GM10266 (cell line): Measurements from ENCODE around the gene NME7.

Experiments
- DNase-seq: peaks from one replicate; pipeline ENCODE4 v3.0.0; 2012; ENCODE audit errors: extremely low spot score
- TF ChIP-seq, protein P1 (sequence below): IDR thresholded peaks from 2 replicates; pipeline ENCODE4 v1.5.1; 2012; ENCODE audit warnings: mild to moderate bottlenecking, low read depth; ENCODE audit not compliant: control insufficient read depth, insufficient read depth; ENCODE audit errors: missing control alignments

Gene NME7

DNA sequence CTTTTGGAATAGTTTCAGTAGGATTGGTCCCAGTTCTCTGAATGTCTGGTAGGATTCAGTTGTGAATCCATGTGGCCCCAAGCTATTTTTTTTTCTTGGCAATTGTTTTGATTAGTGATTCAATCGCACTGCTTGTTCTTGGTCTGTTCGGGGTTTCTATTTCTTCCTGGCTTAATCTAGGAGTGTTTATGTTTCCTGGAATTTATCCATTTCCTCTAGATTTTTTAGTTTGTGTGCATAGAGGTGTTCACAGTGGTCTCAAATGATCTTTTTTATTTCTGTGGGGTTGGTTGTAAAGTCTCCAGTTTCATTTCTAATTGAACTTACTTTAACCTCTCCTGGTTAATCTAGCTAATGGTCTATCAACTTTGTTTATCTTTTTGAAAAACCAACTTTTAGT lies 117.6 kb downstream of the NME7 start:
- TF ChIP-seq, protein P1, sequence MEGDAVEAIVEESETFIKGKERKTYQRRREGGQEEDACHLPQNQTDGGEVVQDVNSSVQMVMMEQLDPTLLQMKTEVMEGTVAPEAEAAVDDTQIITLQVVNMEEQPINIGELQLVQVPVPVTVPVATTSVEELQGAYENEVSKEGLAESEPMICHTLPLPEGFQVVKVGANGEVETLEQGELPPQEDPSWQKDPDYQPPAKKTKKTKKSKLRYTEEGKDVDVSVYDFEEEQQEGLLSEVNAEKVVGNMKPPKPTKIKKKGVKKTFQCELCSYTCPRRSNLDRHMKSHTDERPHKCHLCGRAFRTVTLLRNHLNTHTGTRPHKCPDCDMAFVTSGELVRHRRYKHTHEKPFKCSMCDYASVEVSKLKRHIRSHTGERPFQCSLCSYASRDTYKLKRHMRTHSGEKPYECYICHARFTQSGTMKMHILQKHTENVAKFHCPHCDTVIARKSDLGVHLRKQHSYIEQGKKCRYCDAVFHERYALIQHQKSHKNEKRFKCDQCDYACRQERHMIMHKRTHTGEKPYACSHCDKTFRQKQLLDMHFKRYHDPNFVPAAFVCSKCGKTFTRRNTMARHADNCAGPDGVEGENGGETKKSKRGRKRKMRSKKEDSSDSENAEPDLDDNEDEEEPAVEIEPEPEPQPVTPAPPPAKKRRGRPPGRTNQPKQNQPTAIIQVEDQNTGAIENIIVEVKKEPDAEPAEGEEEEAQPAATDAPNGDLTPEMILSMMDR: no peak
- DNase-seq: no peak

DNA sequence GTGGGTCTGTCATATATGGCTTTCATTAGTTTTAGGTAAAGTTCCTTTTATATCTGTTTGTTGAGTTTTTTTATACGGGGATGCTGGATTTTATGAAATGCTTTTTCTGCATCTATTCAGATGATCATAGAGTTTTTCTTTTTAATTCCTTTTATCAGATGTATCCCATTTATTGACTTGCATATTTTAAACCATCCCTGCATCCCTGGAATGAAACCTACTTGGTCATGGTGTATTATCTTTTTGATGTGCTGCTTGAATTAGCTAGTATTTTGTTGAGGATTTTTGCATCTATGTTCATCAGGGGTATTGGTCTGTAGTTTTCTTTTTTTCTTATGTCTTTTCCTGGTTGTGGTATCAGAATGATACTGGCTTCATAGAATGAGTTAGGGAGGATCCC lies 118.0 kb downstream of the NME7 start:
- TF ChIP-seq, protein P1: no peak

DNA sequence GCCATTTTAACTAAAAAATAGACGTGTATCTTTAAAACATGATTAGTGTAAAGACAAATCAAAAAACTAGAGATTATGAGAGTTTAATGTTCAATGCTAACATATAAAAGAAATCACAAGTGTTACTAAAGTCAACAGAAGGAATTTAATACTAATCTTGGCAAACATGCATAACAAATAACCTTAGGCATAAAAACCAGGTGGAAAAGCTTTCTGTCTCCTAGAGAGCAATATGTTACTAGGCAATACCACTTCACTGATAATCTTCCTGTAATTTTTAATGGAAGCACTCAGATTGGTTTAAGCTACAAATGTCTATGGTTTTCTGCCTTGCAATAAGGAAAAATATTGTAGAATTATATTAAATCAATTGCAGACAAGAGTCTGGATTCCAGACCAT lies 121.9 kb downstream of the NME7 start:
- TF ChIP-seq, protein P1: no peak
- no peak for DNase-seq

More for the DNA sequence above, 118.0 kb downstream of the NME7 start:
- no peak for DNase-seq

DNA sequence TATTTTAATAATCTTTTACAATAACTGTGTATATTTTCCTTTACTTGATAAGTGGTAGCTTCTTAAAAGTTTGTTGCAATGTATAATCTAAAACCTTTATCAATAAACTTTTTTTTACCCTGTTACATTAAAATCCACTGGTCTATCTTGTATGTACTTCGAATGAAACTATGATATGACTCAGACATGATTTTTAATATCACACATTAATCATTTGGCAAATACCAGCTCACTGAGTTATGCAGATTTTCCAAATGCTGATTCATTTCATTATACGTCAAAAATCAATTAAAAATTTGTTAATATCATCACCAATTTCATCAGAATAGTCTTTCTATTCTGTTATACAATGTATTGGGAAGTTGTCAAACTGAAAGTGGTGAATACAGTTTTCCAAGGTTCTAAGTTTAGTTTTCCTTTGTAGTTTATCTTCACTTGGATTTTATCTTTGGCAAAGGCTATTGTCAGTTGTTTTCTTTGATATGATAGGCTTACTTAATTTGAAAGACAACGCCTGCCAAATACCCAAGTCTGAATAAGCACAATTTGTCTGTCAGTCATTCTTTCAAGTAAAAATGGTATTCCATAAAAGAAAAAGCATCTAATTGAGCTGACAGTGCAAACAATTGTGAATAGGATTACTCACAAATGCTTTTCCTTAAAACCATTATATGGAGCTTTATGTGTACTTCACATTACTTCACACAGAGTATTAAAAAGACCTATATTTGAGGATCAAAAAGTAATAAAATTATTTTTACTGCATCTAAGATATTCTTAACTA lies 127.0 kb downstream of the NME7 start:
- DNase-seq: no peak
- TF ChIP-seq, protein P1: no peak

DNA sequence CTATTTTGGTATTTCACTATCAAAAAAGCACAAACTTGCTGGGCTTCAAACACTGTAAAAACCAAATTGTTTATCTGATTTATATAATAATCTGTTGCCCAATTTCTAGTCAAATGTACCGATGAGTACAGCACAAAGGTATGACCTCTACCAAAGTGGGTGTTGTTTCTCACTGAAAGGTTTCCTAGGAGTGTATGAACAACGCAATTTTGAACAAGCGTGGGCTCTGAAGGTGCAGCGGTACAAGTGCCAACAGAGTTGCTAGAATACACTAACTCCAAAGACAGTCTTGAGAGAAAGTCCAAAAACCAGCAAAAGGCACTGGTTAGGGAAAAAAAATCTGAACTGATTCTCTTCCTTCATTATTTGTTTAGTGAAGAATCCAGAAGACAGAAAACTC lies 130.7 kb downstream of the NME7 start:
- TF ChIP-seq, protein P1: no peak
- DNase-seq: no peak

DNA sequence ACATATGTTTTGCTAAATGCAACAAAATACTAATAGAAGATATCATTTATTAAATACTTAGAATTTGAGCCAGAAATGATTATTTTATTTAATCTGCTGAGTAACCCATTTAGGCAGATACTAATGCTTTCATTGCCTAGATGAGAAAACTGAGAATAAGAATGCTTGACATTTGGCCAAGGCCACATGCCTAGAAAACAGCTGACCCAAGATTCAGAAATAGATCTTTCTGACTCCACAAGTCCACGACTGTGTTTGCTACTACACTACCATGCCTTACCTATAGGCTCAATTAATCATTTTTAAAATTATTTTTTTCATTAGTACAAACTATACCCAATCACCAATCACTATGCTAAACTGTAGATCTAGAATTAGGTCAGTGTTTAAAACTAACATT lies 131.5 kb downstream of the NME7 start:
- no peak for DNase-seq
- TF ChIP-seq, protein P1: no peak

DNA sequence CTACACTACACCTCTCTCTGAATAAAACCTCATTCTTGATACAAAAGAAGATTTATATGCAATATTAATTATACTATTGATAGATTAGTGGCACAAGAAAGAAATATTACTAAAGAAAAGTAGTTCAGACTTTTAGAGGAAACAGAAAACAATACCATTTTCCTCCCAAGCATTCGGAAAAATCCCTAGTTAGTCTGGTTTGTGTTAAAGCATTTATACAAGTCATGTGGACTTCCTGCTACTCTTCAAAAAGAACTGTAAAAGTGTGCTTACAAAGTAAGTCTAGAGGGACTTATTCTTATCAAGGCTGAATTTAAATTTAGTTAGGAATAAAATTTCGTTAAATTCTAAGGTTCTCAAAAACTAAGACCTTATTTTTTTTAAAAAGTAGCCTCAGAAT lies 132.0 kb downstream of the NME7 start:
- no peak for DNase-seq

More for the DNA sequence above, 132.0 kb downstream of the NME7 start:
- TF ChIP-seq, protein P1: no peak
